ENCODE results near the gene ZNF277.

The ZNF277 gene

GRCh38 chr7:112322070-112322469 is 115.6 kb downstream of the ZNF277 start:
- H3K4me3 ChIP-seq (ENCODE audit: control insufficient read depth, low read depth, low read length), result no peak overlapping the region
- no peak for TF ChIP-seq CTCF (conservative IDR thresholded peaks at IDR 0.05; ENCODE audit: control insufficient read depth, insufficient read depth, low read depth, low read length)
- no peak for DNase-seq (ENCODE audit: low read depth)

- DNase-seq (ENCODE audit: low read depth), result no peak
- no peak overlapping the region for H3K4me3 ChIP-seq (ENCODE audit: control insufficient read depth, low read depth, low read length)
- TF ChIP-seq CTCF (conservative IDR thresholded peaks at IDR 0.05; ENCODE audit: control insufficient read depth, insufficient read depth, low read depth, low read length), result no peak
Observed at GRCh38 chr7:112327566-112327965, 121.1 kb downstream of the ZNF277 start.

GRCh38 chr7:112331492-112331891 is 125.0 kb downstream of the ZNF277 start:
- TF ChIP-seq CTCF (conservative IDR thresholded peaks at IDR 0.05; ENCODE audit: control insufficient read depth, insufficient read depth, low read depth, low read length), result no peak
- no peak overlapping the region for H3K4me3 ChIP-seq (ENCODE audit: control insufficient read depth, low read depth, low read length)
- no peak for DNase-seq (ENCODE audit: low read depth)

GRCh38 chr7:112334366-112334765 is 127.9 kb downstream of the ZNF277 start:
- no peak for TF ChIP-seq CTCF (conservative IDR thresholded peaks at IDR 0.05; ENCODE audit: control insufficient read depth, insufficient read depth, low read depth, low read length)
- no peak for DNase-seq (ENCODE audit: low read depth)
- H3K4me3 ChIP-seq (ENCODE audit: control insufficient read depth, low read depth, low read length), result no peak overlapping the region

- TF ChIP-seq CTCF (conservative IDR thresholded peaks at IDR 0.05; ENCODE audit: control insufficient read depth, insufficient read depth, low read depth, low read length), result no peak
- no peak for DNase-seq (ENCODE audit: low read depth)
- no peak overlapping the region for H3K4me3 ChIP-seq (ENCODE audit: control insufficient read depth, low read depth, low read length)
Observed at GRCh38 chr7:112336261-112336660, 129.8 kb downstream of the ZNF277 start.

GRCh38 chr7:112336936-112337576 is 130.6 kb downstream of the ZNF277 start:
- DNase-seq (ENCODE audit: low read depth), result no peak
- no peak for TF ChIP-seq CTCF (conservative IDR thresholded peaks at IDR 0.05; ENCODE audit: control insufficient read depth, insufficient read depth, low read depth, low read length)
- H3K4me3 ChIP-seq (ENCODE audit: control insufficient read depth, low read depth, low read length), result no peak overlapping the region

GRCh38 chr7:112337892-112338291 is 131.4 kb downstream of the ZNF277 start:
- no peak overlapping the region for H3K4me3 ChIP-seq (ENCODE audit: control insufficient read depth, low read depth, low read length)
- TF ChIP-seq CTCF (conservative IDR thresholded peaks at IDR 0.05; ENCODE audit: control insufficient read depth, insufficient read depth, low read depth, low read length), result no peak
- no peak for DNase-seq (ENCODE audit: low read depth)
